Vagina (tissue), 2 donors: ENCODE data around the gene LYRM9.

Source experiments
- CTCF ChIP-seq, 3 experiments: fragments of 450-650 bp in 2 of 3; fragments of 200-600 bp in 1 of 3; sonication (generic) in 1 of 3; IDR thresholded peaks; one replicate each; pipeline ENCODE4 v1.5.1; 2017 to 2019; ENCODE audit warnings: antibody characterized with exemption in 3 of 3, mild to moderate bottlenecking in 2 of 3, moderate library complexity in 2 of 3
- POLR2AphosphoS5 ChIP-seq, 2 donors: sonication (generic); formaldehyde crosslinking; IDR thresholded peaks; one replicate each; pipeline ENCODE4 v1.9.0; 2017; ENCODE audit warnings: antibody characterized with exemption in 2 of 2, mild to moderate bottlenecking in 2 of 2, low read depth in 1 of 2; ENCODE audit not compliant: insufficient read depth in 1 of 2

- no peak for TF ChIP-seq CTCF (IDR thresholded peaks at IDR 0.05)
- TF ChIP-seq POLR2AphosphoS5 (IDR thresholded peaks at IDR 0.05; ENCODE audit: insufficient read depth in 1 of 2, low read depth in 1 of 2): no peak
Observed at GRCh38 chr17:27860971-27861664, 32.0 kb downstream of the LYRM9 start.
